GM13976 (cell line): ENCODE data around the gene CRIM1.

Experiments used
- DNase-seq: peaks from one replicate; pipeline ENCODE4 v3.0.0; 2012; ENCODE audit warnings: low spot score
- CTCF ChIP-seq: IDR thresholded peaks from 2 replicates; pipeline ENCODE4 v1.5.1; 2012; ENCODE audit warnings: borderline replicate concordance, mild to moderate bottlenecking; ENCODE audit not compliant: insufficient read depth; ENCODE audit errors: extremely low read depth, missing control alignments, control extremely low read depth
- in situ Hi-C: fragments of 300-500 bp; cut with MboI; formaldehyde crosslinking; loops from one replicate; pipeline ENCODE4 v1.12.0; 2022; ENCODE audit warnings: low sequenced_read_pairs, mixed read lengths, inconsistent platforms; ENCODE audit not compliant: unreplicated experiment

CRIM1 gene

GRCh38 chr2:36565712-36566111 lies 210.1 kb downstream of the CRIM1 start:
- no peak for DNase-seq
- TF ChIP-seq CTCF: no peak
- in situ Hi-C loops: no loop called here

- DNase-seq: no peak
- TF ChIP-seq CTCF: no peak
- in situ Hi-C loops: no loop called here
These were observed 211.3 kb downstream of the CRIM1 start for GRCh38 chr2:36566887-36567286.

- no peak for TF ChIP-seq CTCF
- in situ Hi-C loops: no loop called here
- DNase-seq: no peak
These were observed 212.3 kb downstream of the CRIM1 start for GRCh38 chr2:36567711-36568408.

- no peak for TF ChIP-seq CTCF
- in situ Hi-C loops: no loop called here
- no peak for DNase-seq
These were observed 213.1 kb downstream of the CRIM1 start for GRCh38 chr2:36568516-36569246.

GRCh38 chr2:36569267-36569856 lies 213.8 kb downstream of the CRIM1 start:
- in situ Hi-C loops: no loop called here
- no peak for TF ChIP-seq CTCF
- DNase-seq: no peak

- DNase-seq: no peak
- TF ChIP-seq CTCF: no peak
- in situ Hi-C loops: no loop called here
These were observed 214.8 kb downstream of the CRIM1 start for GRCh38 chr2:36570416-36570815.
